Activated T-cell treated with anti-CD3 and anti-CD28 coated beads for 24 hours (primary cell): ENCODE measurements around the gene STIMATE.

Experiments used
- DNase-seq: peaks from one replicate; pipeline ENCODE4 v3.0.0-alpha.2; 2020; ENCODE audit warnings: low read depth

Gene STIMATE

GRCh38 chr3:52893723-52894122 lies 3.6 kb downstream of the STIMATE start:
- no peak for DNase-seq

- no peak for DNase-seq
These were observed 4.6 kb downstream of the STIMATE start for GRCh38 chr3:52892625-52893311.

GRCh38 chr3:52892290-52892624 lies 5.1 kb downstream of the STIMATE start:
- no peak for DNase-seq

DNA sequence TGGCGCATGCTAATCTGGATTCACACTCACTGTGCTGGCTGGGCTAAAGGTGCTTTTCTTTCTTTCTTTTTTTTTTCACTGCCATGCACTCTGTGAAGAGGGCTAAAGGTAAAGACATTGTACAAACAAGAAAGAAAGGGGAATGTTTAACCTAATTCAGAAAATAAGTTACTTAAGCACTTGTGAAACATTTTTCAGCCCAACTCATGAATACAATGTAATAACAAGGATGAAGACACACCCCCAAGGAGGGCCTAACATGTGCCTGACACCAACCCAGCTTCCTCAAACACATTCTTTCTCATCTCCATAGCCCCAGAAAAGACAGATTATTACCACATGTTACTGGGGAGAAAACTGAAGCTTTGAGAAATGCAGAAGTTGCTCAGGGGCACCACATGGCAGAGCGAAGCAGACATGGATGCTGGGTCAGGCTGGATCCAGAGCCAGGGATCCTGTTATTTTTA lies 5.7 kb downstream of the STIMATE start:
- DNase-seq, result no peak

DNA sequence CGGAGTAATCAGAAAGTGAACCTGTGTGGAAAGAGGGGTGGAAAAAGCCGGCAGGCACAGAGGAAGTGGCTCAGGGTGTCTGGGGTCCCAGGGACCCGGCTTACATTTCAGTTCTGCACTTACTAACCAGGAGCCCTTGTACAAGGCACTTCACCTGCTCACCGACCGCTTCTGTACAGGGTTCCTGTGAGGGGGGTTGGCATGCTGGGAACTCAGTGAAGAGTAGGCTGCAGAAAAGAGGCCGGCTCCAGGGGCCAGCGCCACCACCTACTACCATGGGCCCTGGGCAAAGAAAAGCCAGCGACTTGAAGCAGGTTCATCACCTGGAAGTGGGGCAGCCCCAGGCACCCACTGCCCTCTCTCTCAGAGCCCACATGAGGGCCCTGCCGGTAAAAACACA lies 6.2 kb downstream of the STIMATE start:
- DNase-seq, result peak; percentile 30

- no peak for DNase-seq
These were observed 6.6 kb downstream of the STIMATE start for GRCh38 chr3:52890735-52891134.

DNA sequence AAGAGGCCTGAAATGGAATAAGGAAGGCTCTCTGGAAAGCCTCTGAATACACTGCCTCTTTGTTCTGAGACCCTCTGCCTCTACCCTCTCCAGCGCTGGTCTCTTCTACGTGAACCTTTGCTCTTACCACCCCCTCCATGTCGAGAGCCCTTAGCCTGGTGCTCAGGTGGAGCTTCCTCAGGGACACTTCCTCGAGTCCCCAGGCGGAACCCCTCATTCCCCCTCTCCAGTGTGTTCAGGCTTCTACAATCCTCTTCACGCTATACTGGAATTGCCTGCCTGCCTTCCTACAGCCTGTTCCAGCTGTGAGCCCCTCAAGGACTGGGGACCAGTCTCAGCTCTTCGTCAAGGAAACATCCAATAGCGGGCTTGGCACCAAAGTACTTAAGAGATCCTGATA lies 7.4 kb downstream of the STIMATE start:
- DNase-seq, result no peak

DNA sequence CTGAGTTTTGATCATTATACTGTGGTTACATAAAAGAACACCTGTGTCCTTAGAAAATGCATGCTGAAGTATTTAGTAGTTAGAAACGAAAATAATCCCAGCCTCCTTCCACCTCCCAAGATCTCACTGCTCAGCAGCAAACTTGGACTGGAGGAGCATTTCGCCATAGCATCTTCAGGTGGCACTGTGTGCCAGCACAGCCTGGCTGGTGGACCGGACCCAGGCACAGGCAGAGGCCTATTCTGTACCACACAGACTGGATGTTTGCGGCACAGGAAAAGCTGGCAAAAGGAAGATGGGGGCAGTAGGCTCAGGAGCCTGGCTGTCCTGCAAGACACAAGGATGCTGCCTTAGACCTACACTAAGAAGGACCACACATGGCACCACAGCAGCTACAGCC lies 10.2 kb downstream of the STIMATE start:
- no peak for DNase-seq

GRCh38 chr3:52886049-52886730 lies 11.2 kb downstream of the STIMATE start:
- DNase-seq, result no peak

- no peak for DNase-seq
These were observed 15.0 kb downstream of the STIMATE start for GRCh38 chr3:52882377-52882776.

DNA sequence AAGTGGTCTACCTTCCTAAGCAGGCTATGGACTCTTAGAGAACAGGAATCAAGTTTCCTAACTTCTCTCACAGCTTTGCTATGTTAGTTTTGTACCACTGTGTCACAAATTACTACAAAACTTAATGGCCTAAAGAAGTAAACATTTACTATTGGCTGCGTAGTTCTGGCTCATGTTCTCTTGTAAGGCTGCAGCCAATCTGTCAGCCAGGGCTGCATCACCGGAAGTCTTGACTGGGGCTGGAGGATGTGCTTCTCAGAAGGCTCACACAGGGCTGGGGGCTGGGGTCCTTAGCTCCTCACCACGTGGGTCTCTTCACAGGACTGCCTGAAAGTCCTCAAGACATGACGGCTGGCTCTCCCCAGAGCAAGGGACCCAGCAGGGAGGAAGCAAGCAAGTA lies 15.5 kb downstream of the STIMATE start:
- DNase-seq, result no peak

DNA sequence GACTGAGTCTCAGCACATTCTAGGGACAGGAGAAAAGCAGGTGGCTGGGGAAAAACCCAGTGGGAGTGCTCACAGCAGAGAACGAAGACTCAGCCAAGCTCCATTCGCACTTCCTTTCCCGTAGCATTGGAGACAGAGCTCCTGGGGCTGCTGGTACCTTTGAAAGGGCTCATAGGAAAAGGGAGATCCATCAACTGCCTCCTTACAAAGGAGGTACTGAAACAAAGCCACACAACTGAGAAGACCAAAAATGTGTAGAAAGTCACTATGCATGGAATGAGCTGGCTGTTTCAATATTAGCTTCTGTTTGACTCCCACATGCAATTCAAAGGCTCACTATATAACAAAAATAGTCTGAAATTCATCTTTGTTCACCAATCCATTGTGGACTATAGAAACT lies 16.9 kb downstream of the STIMATE start:
- DNase-seq, result no peak

GRCh38 chr3:52880047-52880446 lies 17.3 kb downstream of the STIMATE start:
- no peak for DNase-seq

GRCh38 chr3:52879581-52879980 lies 17.8 kb downstream of the STIMATE start:
- DNase-seq, result no peak

GRCh38 chr3:52879090-52879489 lies 18.3 kb downstream of the STIMATE start:
- DNase-seq, result no peak

DNA sequence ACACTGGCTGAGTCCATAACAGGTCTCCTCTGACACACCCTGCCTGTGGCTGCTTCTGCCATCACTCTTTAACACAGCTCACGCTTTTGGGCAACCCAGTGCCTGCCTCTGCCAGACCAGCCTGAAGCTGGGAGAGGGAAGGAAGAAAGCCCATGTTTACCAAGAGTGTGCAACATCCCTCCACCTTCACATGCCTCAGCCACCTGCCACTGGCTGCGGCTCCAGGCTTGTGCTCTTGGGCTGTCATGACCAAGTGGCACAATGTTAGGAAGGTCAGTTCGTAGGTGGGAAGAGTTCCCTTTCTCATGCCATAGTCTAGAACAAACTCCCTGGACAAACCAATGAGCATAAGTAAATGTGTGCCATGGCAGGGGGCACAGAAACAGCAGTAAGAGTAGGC lies 20.3 kb downstream of the STIMATE start:
- DNase-seq, result no peak

DNA sequence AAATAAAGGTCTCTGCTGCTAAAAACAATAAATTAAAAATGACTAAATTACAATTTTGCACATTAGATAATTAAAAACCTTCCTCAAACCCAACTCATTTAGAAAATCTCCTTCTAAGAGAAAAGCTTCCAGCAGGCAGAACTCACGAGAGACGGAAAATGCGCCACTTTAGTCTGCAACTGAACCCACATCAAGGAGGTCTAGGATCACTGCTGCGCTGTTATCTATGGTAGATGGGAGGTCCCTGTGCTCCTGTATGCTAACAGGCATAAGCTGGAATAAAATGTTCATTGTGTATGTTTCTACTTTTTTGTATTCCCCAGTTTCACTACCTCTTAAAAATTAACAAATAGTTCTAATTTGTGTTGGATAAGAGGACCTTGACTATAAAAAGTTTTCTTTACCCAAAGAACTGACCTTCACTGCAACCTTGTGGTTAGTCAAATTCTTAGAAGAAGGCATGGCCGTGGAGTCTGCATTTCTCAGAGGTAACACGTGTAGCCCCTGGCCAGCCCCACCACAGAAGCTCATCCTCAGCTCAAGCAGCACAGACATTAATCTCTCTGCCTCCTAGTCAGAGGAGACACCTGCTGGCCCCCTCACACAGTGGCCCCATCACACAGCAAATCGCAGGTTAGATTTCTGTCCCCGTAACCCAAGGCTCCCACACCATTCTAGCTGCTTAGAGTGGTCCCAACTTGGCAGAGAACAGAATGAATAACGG lies 22.3 kb downstream of the STIMATE start:
- no peak for DNase-seq

- no peak for DNase-seq
These were observed 23.1 kb downstream of the STIMATE start for GRCh38 chr3:52874160-52874701.

GRCh38 chr3:52873433-52874159 lies 23.8 kb downstream of the STIMATE start:
- no peak for DNase-seq

DNA sequence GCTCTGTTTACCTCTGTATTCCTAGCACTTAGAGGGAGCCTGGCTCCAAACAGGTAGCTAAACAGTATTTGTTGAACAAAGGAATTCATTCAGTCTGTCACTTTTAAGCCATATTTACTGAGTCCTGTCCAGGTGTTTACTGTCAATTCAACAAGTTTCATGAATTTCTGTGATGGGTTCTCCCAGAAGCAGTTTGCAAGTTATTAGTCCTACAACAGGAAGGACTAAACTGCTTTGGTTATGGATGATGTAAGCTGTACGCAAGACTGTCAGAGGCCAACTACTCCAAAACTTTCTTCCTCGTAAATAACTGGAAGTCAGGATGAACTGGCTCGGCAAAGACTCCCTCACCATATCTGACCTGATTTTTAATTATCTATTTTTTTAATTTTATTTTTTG lies 25.1 kb downstream of the STIMATE start:
- DNase-seq, result no peak

- DNase-seq, result no peak
These were observed 25.6 kb downstream of the STIMATE start for GRCh38 chr3:52871761-52872160.

GRCh38 chr3:52870471-52870870 lies 26.9 kb downstream of the STIMATE start:
- DNase-seq, result no peak
